Tibial nerve (tissue), 3 donors: ENCODE measurements around the gene LMX1B.

Experiments
- CTCF ChIP-seq, 5 experiments: fragments of 200-600 bp in 3 of 5; fragments of 450-650 bp in 2 of 5; sonication (generic) in 3 of 5; IDR thresholded peaks; one replicate each; pipeline ENCODE4 v1.5.1; 2016 to 2019; ENCODE audit warnings: antibody characterized with exemption in 5 of 5, mild to moderate bottlenecking in 3 of 5, moderate library complexity in 2 of 5
- POLR2A ChIP-seq, 2 donors: fragments of 450-650 bp; IDR thresholded peaks; one replicate each; pipeline ENCODE4 v1.6.1; 2017; ENCODE audit warnings: antibody characterized with exemption in 2 of 2, mild to moderate bottlenecking in 2 of 2, moderate library complexity in 2 of 2

GRCh38 chr9:126689027-126689825 is 75.5 kb downstream of the LMX1B start:
- TF ChIP-seq POLR2A (IDR thresholded peaks at IDR 0.05) (no peak), CTCF (IDR thresholded peaks at IDR 0.05) (no peak)
